GM12892 (cell line): ENCODE data around the gene HRH4.

Experiments
- POLR2AphosphoS5 ChIP-seq: IDR thresholded peaks from 2 replicates; pipeline ENCODE4 v1.6.1; 2011; ENCODE audit warnings: low read depth, low read length, control low read depth
- TAF1 ChIP-seq: IDR thresholded peaks from 2 replicates; pipeline ENCODE4 v1.6.1; 2011; ENCODE audit warnings: low read depth, mild to moderate bottlenecking, control low read depth, low read length, borderline replicate concordance

GRCh38 chr18:24470022-24470618 is 9.7 kb downstream of the HRH4 start:
- TF ChIP-seq TAF1 (no peak), POLR2AphosphoS5 (no peak)
